Liver (tissue), 3 donors: ENCODE data around the gene EXOC6.

ENCODE experiments used
- EGR1 ChIP-seq, 2 donors: IDR thresholded peaks; 2 replicates each; pipeline ENCODE4 v1.6.1; 2016 to 2018; ENCODE audit warnings: antibody characterized with exemption in 2 of 2, low read depth in 2 of 2
- GABPA ChIP-seq, 2 donors: IDR thresholded peaks in 1 of 2; conservative IDR thresholded peaks in 1 of 2; 2 replicates each; pipeline ENCODE4 v1.6.1; 2016; ENCODE audit warnings: antibody characterized with exemption in 2 of 2, mild to moderate bottlenecking in 1 of 2, moderate library complexity in 1 of 2
- HNF4G ChIP-seq: IDR thresholded peaks from 2 replicates; pipeline ENCODE4 v1.6.1; 2016; ENCODE audit warnings: antibody characterized with exemption
- JUND ChIP-seq, 2 donors: IDR thresholded peaks; 2 replicates each; pipeline ENCODE4 v1.6.1; 2016; ENCODE audit warnings: antibody characterized with exemption in 2 of 2
- RAD21 ChIP-seq, 2 donors: IDR thresholded peaks; 2 replicates each; pipeline ENCODE4 v1.6.1; 2016; ENCODE audit warnings: antibody characterized with exemption in 2 of 2, mild to moderate bottlenecking in 2 of 2
- RXRA ChIP-seq, 2 donors: IDR thresholded peaks; 2 replicates each; pipeline ENCODE4 v1.6.1; 2017 to 2018; ENCODE audit warnings: antibody characterized with exemption in 2 of 2, mild to moderate bottlenecking in 1 of 2
- SP1 ChIP-seq: IDR thresholded peaks from 2 replicates; pipeline ENCODE4 v1.6.1; 2018; ENCODE audit warnings: antibody characterized with exemption, mild to moderate bottlenecking
- TAF1 ChIP-seq: conservative IDR thresholded peaks from 2 replicates; pipeline ENCODE4 v1.6.1; 2016; ENCODE audit warnings: antibody characterized with exemption, mild to moderate bottlenecking
- YY1 ChIP-seq: IDR thresholded peaks from 2 replicates; pipeline ENCODE4 v1.6.1; 2016; ENCODE audit warnings: antibody characterized with exemption, mild to moderate bottlenecking
- TF ChIP-seq, protein P1 (sequence below): fragments of 150-350 bp; IDR thresholded peaks from 2 replicates; pipeline ENCODE4 v1.5.1; 2017; ENCODE audit warnings: improper control_type of control experiment, low read depth, low read length; ENCODE audit not compliant: missing input control
- TF ChIP-seq, protein P2 (sequence below): IDR thresholded peaks from 2 replicates; pipeline ENCODE4 v1.6.1; 2016; ENCODE audit warnings: antibody characterized with exemption
- TF ChIP-seq, protein P3 (sequence below): IDR thresholded peaks from 2 replicates; pipeline ENCODE4 v1.6.1; 2016; ENCODE audit warnings: antibody characterized with exemption
- TF ChIP-seq, protein P4 (sequence below): IDR thresholded peaks from 2 replicates; pipeline ENCODE4 v1.6.1; 2016; ENCODE audit warnings: antibody characterized with exemption
- TF ChIP-seq, protein P5 (sequence below): IDR thresholded peaks from 2 replicates; pipeline ENCODE4 v1.6.1; 2016; ENCODE audit warnings: antibody characterized with exemption, mild to moderate bottlenecking
- donor health status: healthy.
- donor health status: healthy.

DNA sequence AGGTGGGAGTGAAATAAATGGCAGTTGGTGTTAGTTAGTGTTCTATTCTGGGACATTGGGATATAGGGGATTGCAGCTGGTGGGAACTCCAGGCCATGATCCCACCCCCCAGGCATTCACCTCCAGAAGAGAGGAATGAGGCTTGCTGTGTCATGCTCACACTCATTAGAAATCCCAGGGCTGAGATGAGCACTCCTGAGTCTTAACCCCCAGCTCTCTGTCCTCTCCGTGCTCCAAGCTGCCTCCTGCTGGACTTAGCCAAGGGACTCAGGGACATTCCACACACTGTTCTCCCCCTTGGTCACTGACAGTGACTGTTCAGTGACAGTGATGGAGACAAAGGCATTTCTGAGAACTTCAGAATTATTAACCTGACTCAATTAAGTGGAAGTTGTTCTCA is 246.9 kb downstream of the EXOC6 start:
- TF ChIP-seq, protein P1, sequence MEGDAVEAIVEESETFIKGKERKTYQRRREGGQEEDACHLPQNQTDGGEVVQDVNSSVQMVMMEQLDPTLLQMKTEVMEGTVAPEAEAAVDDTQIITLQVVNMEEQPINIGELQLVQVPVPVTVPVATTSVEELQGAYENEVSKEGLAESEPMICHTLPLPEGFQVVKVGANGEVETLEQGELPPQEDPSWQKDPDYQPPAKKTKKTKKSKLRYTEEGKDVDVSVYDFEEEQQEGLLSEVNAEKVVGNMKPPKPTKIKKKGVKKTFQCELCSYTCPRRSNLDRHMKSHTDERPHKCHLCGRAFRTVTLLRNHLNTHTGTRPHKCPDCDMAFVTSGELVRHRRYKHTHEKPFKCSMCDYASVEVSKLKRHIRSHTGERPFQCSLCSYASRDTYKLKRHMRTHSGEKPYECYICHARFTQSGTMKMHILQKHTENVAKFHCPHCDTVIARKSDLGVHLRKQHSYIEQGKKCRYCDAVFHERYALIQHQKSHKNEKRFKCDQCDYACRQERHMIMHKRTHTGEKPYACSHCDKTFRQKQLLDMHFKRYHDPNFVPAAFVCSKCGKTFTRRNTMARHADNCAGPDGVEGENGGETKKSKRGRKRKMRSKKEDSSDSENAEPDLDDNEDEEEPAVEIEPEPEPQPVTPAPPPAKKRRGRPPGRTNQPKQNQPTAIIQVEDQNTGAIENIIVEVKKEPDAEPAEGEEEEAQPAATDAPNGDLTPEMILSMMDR = no peak
- TF ChIP-seq SP1 (no peak), JUND (IDR thresholded peaks at IDR 0.05) (no peak), YY1 (no peak), TAF1 (no peak), EGR1 (IDR thresholded peaks at IDR 0.05; ENCODE audit: low read depth in 2 of 2) (no peak), HNF4G (no peak), RAD21 (IDR thresholded peaks at IDR 0.05) (no peak), GABPA (IDR thresholded peaks at IDR 0.05 in 1 of 2, conservative IDR thresholded peaks at IDR 0.05 in 1 of 2) (no peak), RXRA (IDR thresholded peaks at IDR 0.05) (no peak)
- TF ChIP-seq, protein P2, sequence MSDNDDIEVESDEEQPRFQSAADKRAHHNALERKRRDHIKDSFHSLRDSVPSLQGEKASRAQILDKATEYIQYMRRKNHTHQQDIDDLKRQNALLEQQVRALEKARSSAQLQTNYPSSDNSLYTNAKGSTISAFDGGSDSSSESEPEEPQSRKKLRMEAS = no peak
- TF ChIP-seq, protein P3, sequence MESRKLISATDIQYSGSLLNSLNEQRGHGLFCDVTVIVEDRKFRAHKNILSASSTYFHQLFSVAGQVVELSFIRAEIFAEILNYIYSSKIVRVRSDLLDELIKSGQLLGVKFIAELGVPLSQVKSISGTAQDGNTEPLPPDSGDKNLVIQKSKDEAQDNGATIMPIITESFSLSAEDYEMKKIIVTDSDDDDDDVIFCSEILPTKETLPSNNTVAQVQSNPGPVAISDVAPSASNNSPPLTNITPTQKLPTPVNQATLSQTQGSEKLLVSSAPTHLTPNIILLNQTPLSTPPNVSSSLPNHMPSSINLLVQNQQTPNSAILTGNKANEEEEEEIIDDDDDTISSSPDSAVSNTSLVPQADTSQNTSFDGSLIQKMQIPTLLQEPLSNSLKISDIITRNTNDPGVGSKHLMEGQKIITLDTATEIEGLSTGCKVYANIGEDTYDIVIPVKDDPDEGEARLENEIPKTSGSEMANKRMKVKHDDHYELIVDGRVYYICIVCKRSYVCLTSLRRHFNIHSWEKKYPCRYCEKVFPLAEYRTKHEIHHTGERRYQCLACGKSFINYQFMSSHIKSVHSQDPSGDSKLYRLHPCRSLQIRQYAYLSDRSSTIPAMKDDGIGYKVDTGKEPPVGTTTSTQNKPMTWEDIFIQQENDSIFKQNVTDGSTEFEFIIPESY = no peak
- TF ChIP-seq, protein P4, sequence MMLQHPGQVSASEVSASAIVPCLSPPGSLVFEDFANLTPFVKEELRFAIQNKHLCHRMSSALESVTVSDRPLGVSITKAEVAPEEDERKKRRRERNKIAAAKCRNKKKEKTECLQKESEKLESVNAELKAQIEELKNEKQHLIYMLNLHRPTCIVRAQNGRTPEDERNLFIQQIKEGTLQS = no peak
- TF ChIP-seq, protein P5, sequence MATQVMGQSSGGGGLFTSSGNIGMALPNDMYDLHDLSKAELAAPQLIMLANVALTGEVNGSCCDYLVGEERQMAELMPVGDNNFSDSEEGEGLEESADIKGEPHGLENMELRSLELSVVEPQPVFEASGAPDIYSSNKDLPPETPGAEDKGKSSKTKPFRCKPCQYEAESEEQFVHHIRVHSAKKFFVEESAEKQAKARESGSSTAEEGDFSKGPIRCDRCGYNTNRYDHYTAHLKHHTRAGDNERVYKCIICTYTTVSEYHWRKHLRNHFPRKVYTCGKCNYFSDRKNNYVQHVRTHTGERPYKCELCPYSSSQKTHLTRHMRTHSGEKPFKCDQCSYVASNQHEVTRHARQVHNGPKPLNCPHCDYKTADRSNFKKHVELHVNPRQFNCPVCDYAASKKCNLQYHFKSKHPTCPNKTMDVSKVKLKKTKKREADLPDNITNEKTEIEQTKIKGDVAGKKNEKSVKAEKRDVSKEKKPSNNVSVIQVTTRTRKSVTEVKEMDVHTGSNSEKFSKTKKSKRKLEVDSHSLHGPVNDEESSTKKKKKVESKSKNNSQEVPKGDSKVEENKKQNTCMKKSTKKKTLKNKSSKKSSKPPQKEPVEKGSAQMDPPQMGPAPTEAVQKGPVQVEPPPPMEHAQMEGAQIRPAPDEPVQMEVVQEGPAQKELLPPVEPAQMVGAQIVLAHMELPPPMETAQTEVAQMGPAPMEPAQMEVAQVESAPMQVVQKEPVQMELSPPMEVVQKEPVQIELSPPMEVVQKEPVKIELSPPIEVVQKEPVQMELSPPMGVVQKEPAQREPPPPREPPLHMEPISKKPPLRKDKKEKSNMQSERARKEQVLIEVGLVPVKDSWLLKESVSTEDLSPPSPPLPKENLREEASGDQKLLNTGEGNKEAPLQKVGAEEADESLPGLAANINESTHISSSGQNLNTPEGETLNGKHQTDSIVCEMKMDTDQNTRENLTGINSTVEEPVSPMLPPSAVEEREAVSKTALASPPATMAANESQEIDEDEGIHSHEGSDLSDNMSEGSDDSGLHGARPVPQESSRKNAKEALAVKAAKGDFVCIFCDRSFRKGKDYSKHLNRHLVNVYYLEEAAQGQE = no peak
